Raji (cell line): Measurements from ENCODE around the gene RPTOR.

ENCODE experiments used
- POLR2A ChIP-seq: IDR thresholded peaks from 2 replicates; pipeline ENCODE4 v1.6.1; 2011; ENCODE audit warnings: low read depth, low read length, control low read depth; ENCODE audit not compliant: insufficient read depth

Gene RPTOR

DNA sequence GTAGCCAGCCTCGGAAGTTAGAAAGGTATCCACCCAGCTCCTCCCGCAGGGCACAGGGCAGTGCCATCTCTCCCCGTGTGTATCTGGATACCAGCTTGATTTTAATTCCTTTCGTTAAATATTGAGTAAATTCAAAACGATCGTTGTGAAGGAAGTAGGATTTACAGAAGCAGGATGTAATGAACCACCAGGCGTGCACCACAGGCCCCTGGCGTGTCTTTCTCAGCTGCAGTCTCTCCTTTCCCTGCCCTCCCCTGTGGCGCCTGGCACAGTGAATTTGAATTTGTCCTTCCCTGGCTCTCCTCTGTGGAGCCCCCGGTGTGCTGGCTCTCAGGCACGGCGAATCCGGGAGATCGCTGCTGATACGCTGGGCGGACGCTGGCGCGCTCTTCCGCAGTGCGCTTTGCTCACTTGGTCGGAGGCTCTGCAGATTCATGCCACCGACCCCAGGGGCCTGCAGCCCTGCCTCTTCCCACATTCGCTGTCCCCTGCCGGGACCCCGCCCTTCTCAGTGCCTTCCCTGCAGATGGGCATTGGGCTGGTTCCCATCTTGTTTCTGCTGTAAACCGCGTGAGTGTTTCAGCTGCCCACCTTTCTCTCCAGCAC is 164.6 kb downstream of the RPTOR start:
- TF ChIP-seq POLR2A, result no peak

DNA sequence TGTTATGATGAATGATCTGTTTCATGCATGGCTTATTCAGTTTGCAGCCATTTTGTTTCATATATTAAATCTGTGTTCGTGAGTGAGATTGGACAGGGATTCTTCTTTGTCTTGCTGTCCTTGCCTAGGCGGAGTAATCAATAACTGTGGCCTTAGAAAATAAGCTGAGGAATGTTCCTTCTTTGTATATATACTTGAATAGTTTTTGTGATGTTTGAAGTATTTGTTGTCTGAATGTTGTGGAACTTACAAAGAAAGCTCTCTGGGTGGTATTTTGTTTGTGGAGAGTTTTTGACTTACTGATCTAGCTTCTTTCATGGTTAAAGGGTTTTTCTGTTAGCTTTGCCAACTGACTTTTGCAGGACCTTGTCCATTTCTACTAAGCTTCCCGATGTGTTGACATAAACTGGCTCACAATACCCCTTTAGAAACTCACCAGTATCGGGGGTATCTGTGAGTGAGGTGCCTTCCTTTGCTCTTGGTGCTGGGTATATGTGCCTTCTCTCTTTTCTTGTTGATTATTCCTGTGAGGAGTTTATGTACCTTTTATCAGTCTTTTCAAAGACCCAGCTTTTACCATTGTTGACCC is 166.2 kb downstream of the RPTOR start:
- TF ChIP-seq POLR2A, result no peak

DNA sequence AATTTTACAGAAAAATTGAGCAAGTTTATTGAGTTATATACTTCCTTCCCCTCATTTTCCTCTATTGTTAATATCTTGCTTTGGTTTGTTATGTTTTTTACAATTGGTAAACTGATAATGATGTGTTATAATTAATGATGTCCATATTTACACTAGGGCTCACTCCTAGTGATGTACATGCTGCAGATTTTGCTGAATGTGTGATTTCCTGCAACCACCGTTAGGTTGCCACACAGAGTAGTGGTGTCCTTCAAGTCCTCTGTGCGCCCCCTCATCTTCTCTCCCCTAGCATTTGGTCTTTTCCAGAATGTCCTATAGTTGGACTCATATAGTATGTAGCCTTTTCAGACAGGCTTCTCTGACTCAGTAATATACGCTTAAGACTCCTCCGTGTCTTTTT is 167.5 kb downstream of the RPTOR start:
- TF ChIP-seq POLR2A, result no peak

- TF ChIP-seq POLR2A, result no peak
Observed at GRCh38 chr17:80712606-80713005, 168.0 kb downstream of the RPTOR start.

DNA sequence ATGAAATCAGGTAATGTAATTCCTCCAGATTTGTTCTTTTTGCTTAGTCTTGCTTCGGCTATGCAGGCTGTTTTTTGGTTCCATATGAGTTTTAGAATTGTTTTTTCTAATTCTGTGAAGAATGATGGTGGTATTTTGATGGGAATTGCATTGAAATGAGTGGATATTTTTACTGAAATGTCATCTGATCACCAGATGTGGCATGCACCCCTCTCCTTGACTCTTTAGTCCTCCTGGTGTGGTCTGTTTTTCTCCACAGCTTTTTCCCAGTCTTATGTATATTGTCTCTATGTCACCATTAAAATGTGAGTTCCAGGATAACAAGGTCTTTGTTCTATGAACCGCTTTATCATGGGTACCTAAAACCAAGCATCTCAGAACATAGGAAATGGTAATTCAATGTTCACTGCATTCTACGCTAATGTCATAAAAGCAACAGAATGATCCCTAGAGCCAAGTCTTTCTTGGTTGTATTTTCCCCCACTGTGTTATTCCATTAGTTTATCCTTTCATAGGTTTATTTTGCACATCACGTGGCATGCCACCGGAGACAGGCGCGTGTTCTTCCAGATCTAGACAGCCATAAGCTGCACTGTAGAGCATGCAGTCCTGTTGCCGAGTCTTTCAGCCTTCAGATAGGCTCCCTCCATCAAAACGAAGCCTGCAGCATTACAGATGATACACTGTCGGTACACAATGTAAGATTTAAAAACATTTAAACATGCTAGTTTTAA is 172.5 kb downstream of the RPTOR start:
- no peak for TF ChIP-seq POLR2A

DNA sequence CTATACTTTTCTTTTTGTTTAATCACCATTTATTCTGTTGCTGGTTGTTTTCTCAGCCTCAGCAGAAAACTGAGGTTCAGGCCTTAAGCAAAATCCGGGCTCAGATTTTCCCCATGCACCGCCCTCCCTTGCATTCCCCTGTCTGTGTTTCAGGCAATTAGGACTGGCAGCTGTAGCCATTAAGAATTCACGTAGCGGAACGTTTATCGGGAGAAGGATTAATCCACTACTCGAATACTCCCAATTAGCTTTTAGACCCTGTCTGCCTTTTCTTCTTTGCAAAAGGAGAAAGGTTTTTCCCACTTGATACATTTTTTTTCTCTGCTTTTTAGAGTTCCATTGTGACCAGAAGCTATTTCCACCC is 173.1 kb downstream of the RPTOR start:
- TF ChIP-seq POLR2A, result no peak

- no peak for TF ChIP-seq POLR2A
Observed at GRCh38 chr17:80718428-80718827, 173.8 kb downstream of the RPTOR start.

DNA sequence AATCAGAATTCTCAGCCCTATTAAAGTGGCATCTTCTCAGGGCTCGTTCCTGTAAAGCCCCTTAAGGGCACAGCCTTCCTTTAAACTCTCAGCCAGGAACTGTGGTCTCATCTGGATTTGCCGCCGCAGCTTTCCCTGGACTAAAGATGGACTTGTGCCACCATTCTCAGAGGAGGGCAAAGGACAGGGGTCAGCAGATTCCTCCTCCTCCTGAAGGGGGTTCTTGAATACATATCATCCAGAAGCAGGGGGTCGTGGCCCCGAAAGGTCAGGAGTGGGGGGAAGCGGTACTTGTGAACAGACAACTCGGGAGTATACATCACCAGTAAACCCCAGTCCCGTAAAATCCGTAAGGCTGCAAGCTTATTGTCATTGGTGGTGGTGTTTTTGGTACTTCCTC is 174.8 kb downstream of the RPTOR start:
- no peak for TF ChIP-seq POLR2A

- TF ChIP-seq POLR2A, result no peak
Observed at GRCh38 chr17:80720610-80721577, 176.3 kb downstream of the RPTOR start.

DNA sequence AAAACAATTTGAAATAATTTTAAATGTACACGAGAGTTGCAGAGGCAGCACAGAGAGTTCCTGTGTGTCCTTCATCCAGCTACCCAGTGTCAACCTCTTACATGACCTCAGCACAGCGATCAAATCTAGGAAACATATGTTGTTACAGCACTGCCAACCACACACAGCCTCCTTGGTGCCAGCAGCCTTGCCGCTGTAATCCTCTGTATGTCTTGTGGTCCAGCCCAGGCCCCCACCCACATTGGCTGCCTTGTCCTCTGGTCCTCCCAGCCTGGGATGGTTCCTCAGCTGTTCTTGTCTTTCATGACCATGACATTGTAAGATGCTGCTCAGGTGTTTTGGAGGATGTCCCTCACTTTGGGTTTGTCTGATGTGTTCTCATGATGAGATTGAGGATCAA is 178.0 kb downstream of the RPTOR start:
- no peak for TF ChIP-seq POLR2A

DNA sequence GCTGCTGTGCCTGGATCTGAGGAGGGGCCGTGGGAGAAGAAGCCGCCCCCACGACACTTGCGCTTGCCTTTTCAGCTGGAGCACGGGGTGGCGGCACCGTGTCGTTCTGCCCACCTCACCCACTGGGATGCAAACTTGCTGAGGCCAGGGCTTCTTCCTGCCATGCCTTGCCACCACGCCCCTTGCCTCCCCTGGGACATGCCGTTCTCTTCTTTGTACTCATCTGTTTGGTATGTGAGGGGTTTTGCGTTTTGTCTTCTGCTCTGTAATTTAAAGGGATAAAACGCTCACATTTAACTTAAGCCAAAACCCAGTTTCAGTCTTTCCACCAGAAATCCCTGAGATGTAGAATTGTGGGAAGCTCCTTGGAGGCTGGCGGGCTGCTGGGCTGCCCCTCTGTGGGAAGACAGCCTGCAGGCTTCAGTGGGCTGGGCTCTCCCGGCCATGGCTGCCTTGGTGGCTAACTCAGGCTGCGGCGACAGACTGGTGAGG is 180.2 kb downstream of the RPTOR start:
- TF ChIP-seq POLR2A, result no peak

- no peak for TF ChIP-seq POLR2A
Observed at GRCh38 chr17:80725517-80725916, 180.9 kb downstream of the RPTOR start.

- no peak for TF ChIP-seq POLR2A
Observed at GRCh38 chr17:80726558-80727408, 182.1 kb downstream of the RPTOR start.

DNA sequence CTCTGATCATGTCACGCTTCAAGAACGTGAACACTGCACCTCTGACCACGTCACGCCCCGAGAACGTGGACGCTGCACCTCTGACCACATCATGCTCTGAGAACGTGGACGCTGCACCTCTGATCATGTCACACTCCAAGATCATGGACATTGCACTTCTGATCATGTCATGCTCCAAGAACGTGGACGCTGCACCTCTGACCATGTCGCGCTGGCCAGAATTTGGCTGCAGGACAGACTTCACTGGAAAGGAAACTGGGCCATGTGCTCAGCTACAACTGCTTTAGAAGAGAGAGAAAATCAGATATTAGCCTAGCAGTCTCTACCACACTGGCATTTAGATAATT is 182.7 kb downstream of the RPTOR start:
- TF ChIP-seq POLR2A, result no peak

DNA sequence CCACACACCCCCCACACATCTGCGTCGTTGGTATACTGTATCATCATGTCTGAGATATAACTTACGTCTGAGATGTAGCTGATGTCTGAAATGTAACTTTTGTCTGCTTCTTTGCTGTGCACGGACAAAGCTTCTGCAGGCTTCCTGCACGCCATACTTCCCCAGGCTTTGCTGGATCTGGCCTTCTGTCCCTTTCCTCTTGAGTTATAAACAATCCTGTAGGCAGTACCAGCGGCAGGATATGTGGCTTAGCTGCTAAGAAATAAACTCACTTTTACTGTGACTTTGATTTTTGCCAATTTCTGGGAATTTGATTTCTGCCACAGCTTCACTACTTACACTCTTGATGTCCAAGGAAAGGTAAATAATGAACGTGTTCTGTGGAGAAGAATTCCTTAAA is 184.4 kb downstream of the RPTOR start:
- no peak for TF ChIP-seq POLR2A

GRCh38 chr17:80729761-80730160 is 185.1 kb downstream of the RPTOR start:
- no peak for TF ChIP-seq POLR2A
